ENCODE results near the gene GPR17.

DNA sequence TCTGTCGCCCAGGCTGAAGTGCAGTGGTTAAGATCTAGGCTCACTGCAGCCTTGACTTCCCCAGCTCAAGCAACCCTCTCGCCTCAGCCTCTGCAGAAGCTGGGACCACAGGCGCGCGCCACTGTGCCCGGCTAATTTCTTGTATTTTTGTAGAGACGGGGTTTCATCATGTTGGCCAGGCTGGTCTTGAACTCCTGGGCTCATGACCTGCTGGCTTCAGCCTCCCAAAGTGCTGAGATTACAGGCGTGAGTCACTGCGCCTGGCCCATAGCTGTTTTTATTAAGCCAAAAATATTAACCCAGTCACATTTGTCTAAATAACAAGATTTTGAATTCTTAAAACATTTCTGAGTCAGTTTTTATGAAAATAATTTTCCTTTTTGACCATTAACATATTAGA is 49.0 kb downstream of the GPR17 start:
- no peak for TF ChIP-seq CSDC2 (CRISPR knock-in tag; IDR thresholded peaks at IDR 0.05)
- TF ChIP-seq ZNF565 (CRISPR knock-in tag; conservative IDR thresholded peaks at IDR 0.05; ENCODE audit: low read depth) = no peak
- TF ChIP-seq, protein P1, sequence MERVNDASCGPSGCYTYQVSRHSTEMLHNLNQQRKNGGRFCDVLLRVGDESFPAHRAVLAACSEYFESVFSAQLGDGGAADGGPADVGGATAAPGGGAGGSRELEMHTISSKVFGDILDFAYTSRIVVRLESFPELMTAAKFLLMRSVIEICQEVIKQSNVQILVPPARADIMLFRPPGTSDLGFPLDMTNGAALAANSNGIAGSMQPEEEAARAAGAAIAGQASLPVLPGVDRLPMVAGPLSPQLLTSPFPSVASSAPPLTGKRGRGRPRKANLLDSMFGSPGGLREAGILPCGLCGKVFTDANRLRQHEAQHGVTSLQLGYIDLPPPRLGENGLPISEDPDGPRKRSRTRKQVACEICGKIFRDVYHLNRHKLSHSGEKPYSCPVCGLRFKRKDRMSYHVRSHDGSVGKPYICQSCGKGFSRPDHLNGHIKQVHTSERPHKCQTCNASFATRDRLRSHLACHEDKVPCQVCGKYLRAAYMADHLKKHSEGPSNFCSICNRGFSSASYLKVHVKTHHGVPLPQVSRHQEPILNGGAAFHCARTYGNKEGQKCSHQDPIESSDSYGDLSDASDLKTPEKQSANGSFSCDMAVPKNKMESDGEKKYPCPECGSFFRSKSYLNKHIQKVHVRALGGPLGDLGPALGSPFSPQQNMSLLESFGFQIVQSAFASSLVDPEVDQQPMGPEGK (CRISPR knock-in tag; IDR thresholded peaks at IDR 0.05; ENCODE audit: borderline replicate concordance) = no peak
- TF ChIP-seq, protein P2, sequence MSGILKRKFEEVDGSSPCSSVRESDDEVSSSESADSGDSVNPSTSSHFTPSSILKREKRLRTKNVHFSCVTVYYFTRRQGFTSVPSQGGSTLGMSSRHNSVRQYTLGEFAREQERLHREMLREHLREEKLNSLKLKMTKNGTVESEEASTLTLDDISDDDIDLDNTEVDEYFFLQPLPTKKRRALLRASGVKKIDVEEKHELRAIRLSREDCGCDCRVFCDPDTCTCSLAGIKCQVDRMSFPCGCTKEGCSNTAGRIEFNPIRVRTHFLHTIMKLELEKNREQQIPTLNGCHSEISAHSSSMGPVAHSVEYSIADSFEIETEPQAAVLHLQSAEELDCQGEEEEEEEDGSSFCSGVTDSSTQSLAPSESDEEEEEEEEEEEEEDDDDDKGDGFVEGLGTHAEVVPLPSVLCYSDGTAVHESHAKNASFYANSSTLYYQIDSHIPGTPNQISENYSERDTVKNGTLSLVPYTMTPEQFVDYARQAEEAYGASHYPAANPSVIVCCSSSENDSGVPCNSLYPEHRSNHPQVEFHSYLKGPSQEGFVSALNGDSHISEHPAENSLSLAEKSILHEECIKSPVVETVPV (CRISPR knock-in tag; IDR thresholded peaks at IDR 0.05) = no peak
- no peak for TF ChIP-seq ZNF70 (CRISPR knock-in tag; IDR thresholded peaks at IDR 0.05)
- TF ChIP-seq GLIS3 (CRISPR knock-in tag; IDR thresholded peaks at IDR 0.05) = no peak

Measured in SK-N-SH treated with all-trans-retinoic acid at 6 μM for 48 hours (cell line).